Daoy (cell line): ENCODE data around the gene ENTPD6. TPM values are rescaled to one million over a fixed set of nuclear protein-coding genes. Genes with fewer than 3 reads are reported as not detected.

Experiments
- total RNA-seq: library from RNA; depleted of rRNA; stranded (reverse); fragments of >200 nt; shearing (Covaris generic); gene quantifications from 2 replicates; pipeline ENCODE4 v1.2.3, GENCODE V29; 2014; rRNA removed

ENTPD6 gene
- total RNA-seq, 1 experiment from 2014 or later: 28.9 TPM

Other genes with a start within 250 kb of the ENTPD6 start
- not detected in 2 replicates for gene CST7, start 246.4 kb upstream of the ENTPD6 start, total RNA-seq
- 77.7 and 79.2 TPM in 2 replicates for gene APMAP, start 203.0 kb upstream of the ENTPD6 start, total RNA-seq
- 0.51 and 0.86 TPM in 2 replicates for gene ACSS1, start 137.6 kb upstream of the ENTPD6 start, total RNA-seq
- gene VSX1, start 113.6 kb upstream of the ENTPD6 start, total RNA-seq: not detected in 2 replicates
- 54.8 and 59.9 TPM in 2 replicates for gene PYGB, start 52.4 kb downstream of the ENTPD6 start, total RNA-seq
- gene ABHD12, start 195.1 kb downstream of the ENTPD6 start, total RNA-seq: 22.4 and 42.4 TPM in 2 replicates
- gene GINS1, start 212.0 kb downstream of the ENTPD6 start, total RNA-seq: 37.1 and 37.9 TPM in 2 replicates